Immature natural killer cell (primary cell): ENCODE measurements around the gene KCNQ1. TPM values are rescaled to one million over a fixed set of nuclear protein-coding genes. Genes with fewer than 3 reads are reported as not detected.

Experiments used
- DNase-seq, 3 donors: peaks; one replicate each; pipeline ENCODE4 v3.0.0; 2022; ENCODE audit warnings: mixed read lengths in 1 of 3
- H3K27ac Mint-ChIP-seq, 6 donors: one replicate each; pipeline ENCODE4 v1.8.0; 2020; ENCODE audit warnings: mixed read lengths in 6 of 6, mild to moderate bottlenecking in 5 of 6, inconsistent platforms in 4 of 6, moderate library complexity in 3 of 6
- H3K27me3 Mint-ChIP-seq, 3 donors: one replicate each; pipeline ENCODE4 v1.8.0; 2020 to 2021; ENCODE audit warnings: low read depth in 3 of 3, mild to moderate bottlenecking in 3 of 3, mixed read lengths in 3 of 3, moderate library complexity in 3 of 3, inconsistent platforms in 1 of 3
- H3K36me3 Mint-ChIP-seq, 3 donors: one replicate each; pipeline ENCODE4 v1.8.0; 2020; ENCODE audit warnings: mixed read lengths in 3 of 3, inconsistent platforms in 2 of 3, mild to moderate bottlenecking in 2 of 3
- H3K4me1 Mint-ChIP-seq, 2 donors: one replicate each; pipeline ENCODE4 v1.8.0; 2020; ENCODE audit warnings: inconsistent platforms in 2 of 2, mild to moderate bottlenecking in 2 of 2, mixed read lengths in 2 of 2, moderate library complexity in 1 of 2
- H3K4me3 Mint-ChIP-seq, 5 donors: one replicate each; pipeline ENCODE4 v1.8.0; 2020; ENCODE audit warnings: mild to moderate bottlenecking in 5 of 5, mixed read lengths in 5 of 5, inconsistent platforms in 3 of 5, moderate library complexity in 3 of 5
- H3K9me3 Mint-ChIP-seq, 6 donors: one replicate each; pipeline ENCODE4 v1.8.0; 2020; ENCODE audit warnings: mild to moderate bottlenecking in 6 of 6, mixed read lengths in 6 of 6, inconsistent platforms in 4 of 6, moderate library complexity in 3 of 6
- polyA plus RNA-seq, 3 donors: library from polyadenylated mRNA; unstranded; fragments of 300-500 nt; fragmentation: Illumina TruSeq; gene quantifications; one replicate each; pipeline ENCODE4 v1.2.3, GENCODE V29; 2021

KCNQ1 gene
- polyA plus RNA-seq, 3 donors from 2014 or later, result 0.13 to 1.1 (median 0.73) TPM

- no peak for DNase-seq
- Mint-ChIP-seq H3K4me1 (no peaks in the 10 kb centered on the region), H3K4me3 (no peak overlapping the region), H3K27ac (no peak overlapping the region), H3K27me3 (peaks cover 0 to 5% (median 2%) of the 10 kb centered on the region in 3 donors), H3K9me3 (no peaks in the 10 kb centered on the region), H3K36me3 (no peaks in the 10 kb centered on the region)
Observed at GRCh38 chr11:2555336-2555735, 110.5 kb downstream of the KCNQ1 start.

- Mint-ChIP-seq H3K4me3 (no peak overlapping the region), H3K27ac (no peak overlapping the region), H3K36me3 (no peaks in the 10 kb centered on the region), H3K27me3 (peaks cover 0 to 5% (median 0%) of the 10 kb centered on the region in 3 donors), H3K4me1 (no peaks in the 10 kb centered on the region), H3K9me3 (no peaks in the 10 kb centered on the region)
- DNase-seq, result no peak
Observed at GRCh38 chr11:2555891-2556290, 111.1 kb downstream of the KCNQ1 start.

GRCh38 chr11:2557381-2557780 lies 112.6 kb downstream of the KCNQ1 start:
- Mint-ChIP-seq H3K27ac (no peak overlapping the region), H3K9me3 (no peaks in the 10 kb centered on the region), H3K27me3 (peaks cover 0 to 5% (median 0%) of the 10 kb centered on the region in 3 donors), H3K36me3 (no peaks in the 10 kb centered on the region), H3K4me1 (no peaks in the 10 kb centered on the region), H3K4me3 (no peak overlapping the region)
- DNase-seq, result no peak

- H3K4me1 Mint-ChIP-seq, result no peaks in the 10 kb centered on the region
- H3K36me3 Mint-ChIP-seq, result no peaks in the 10 kb centered on the region
- no peak overlapping the region for H3K27ac Mint-ChIP-seq
- no peak for DNase-seq
- H3K27me3 Mint-ChIP-seq, result peaks cover 0 to 3% (median 0%) of the 10 kb centered on the region in 3 donors
- H3K4me3 Mint-ChIP-seq, result no peak overlapping the region
- H3K9me3 Mint-ChIP-seq, result no peaks in the 10 kb centered on the region
Observed at GRCh38 chr11:2558397-2558796, 113.6 kb downstream of the KCNQ1 start.

- Mint-ChIP-seq H3K36me3 (no peaks in the 10 kb centered on the region), H3K4me1 (no peaks in the 10 kb centered on the region), H3K27ac (no peak overlapping the region), H3K4me3 (no peak overlapping the region), H3K9me3 (no peaks in the 10 kb centered on the region), H3K27me3 (peaks cover 0 to 2% (median 0%) of the 10 kb centered on the region in 3 donors)
- no peak for DNase-seq
Observed at GRCh38 chr11:2558861-2559526, 114.2 kb downstream of the KCNQ1 start.

GRCh38 chr11:2559527-2560311 lies 114.9 kb downstream of the KCNQ1 start:
- Mint-ChIP-seq H3K4me3 (no peak overlapping the region), H3K4me1 (no peaks in the 10 kb centered on the region), H3K27me3 (peaks cover 0 to 6% (median 0%) of the 10 kb centered on the region in 3 donors), H3K27ac (no peak overlapping the region), H3K36me3 (no peaks in the 10 kb centered on the region), H3K9me3 (no peaks in the 10 kb centered on the region)
- DNase-seq, result no peak

- H3K9me3 Mint-ChIP-seq, result no peaks in the 10 kb centered on the region
- no peaks in the 10 kb centered on the region for H3K4me1 Mint-ChIP-seq
- H3K36me3 Mint-ChIP-seq, result no peaks in the 10 kb centered on the region
- H3K27ac Mint-ChIP-seq, result no peak overlapping the region
- peaks cover 0 to 6% (median 0%) of the 10 kb centered on the region in 3 donors for H3K27me3 Mint-ChIP-seq
- no peak for DNase-seq
- no peak overlapping the region for H3K4me3 Mint-ChIP-seq
Observed at GRCh38 chr11:2561696-2562581, 117.1 kb downstream of the KCNQ1 start.

- Mint-ChIP-seq H3K4me3 (no peak overlapping the region), H3K36me3 (no peaks in the 10 kb centered on the region)
Observed at GRCh38 chr11:2562890-2563212, 118.0 kb downstream of the KCNQ1 start.

GRCh38 chr11:2563213-2564007 lies 118.6 kb downstream of the KCNQ1 start:
- no peak overlapping the region for H3K4me3 Mint-ChIP-seq
- no peaks in the 10 kb centered on the region for H3K36me3 Mint-ChIP-seq
- peaks cover 0 to 6% (median 0%) of the 10 kb centered on the region in 3 donors for H3K27me3 Mint-ChIP-seq
- no peak overlapping the region for H3K27ac Mint-ChIP-seq
- no peaks in the 10 kb centered on the region for H3K9me3 Mint-ChIP-seq
- no peak for DNase-seq
- no peaks in the 10 kb centered on the region for H3K4me1 Mint-ChIP-seq

More at GRCh38 chr11:2562890-2563212, 118.0 kb downstream of the KCNQ1 start:
- no peaks in the 10 kb centered on the region for H3K9me3 Mint-ChIP-seq
- no peaks in the 10 kb centered on the region for H3K4me1 Mint-ChIP-seq
- peaks cover 0 to 6% (median 0%) of the 10 kb centered on the region in 3 donors for H3K27me3 Mint-ChIP-seq
- no peak for DNase-seq
- no peak overlapping the region for H3K27ac Mint-ChIP-seq

- DNase-seq, result no peak
- Mint-ChIP-seq H3K9me3 (no peaks in the 10 kb centered on the region), H3K36me3 (no peaks in the 10 kb centered on the region), H3K4me3 (no peak overlapping the region), H3K27ac (no peak overlapping the region), H3K4me1 (peaks cover 0 to 2% of the 10 kb centered on the region in 2 donors), H3K27me3 (peaks cover 0 to 6% (median 0%) of the 10 kb centered on the region in 3 donors)
Observed at GRCh38 chr11:2564008-2564530, 119.3 kb downstream of the KCNQ1 start.

- H3K4me3 Mint-ChIP-seq, result no peak overlapping the region
- H3K27ac Mint-ChIP-seq, result no peak overlapping the region
Observed at GRCh38 chr11:2564588-2565425, 120.0 kb downstream of the KCNQ1 start.

GRCh38 chr11:2565447-2566222 lies 120.8 kb downstream of the KCNQ1 start:
- no peak for DNase-seq
- H3K27ac Mint-ChIP-seq, result no peak overlapping the region
- H3K4me3 Mint-ChIP-seq, result no peak overlapping the region
- H3K27me3 Mint-ChIP-seq, result peaks cover 0 to 6% (median 0%) of the 10 kb centered on the region in 3 donors
- no peaks in the 10 kb centered on the region for H3K9me3 Mint-ChIP-seq
- H3K36me3 Mint-ChIP-seq, result no peaks in the 10 kb centered on the region
- H3K4me1 Mint-ChIP-seq, result peaks cover 0 to 2% of the 10 kb centered on the region in 2 donors

More at GRCh38 chr11:2564588-2565425, 120.0 kb downstream of the KCNQ1 start:
- no peaks in the 10 kb centered on the region for H3K9me3 Mint-ChIP-seq
- H3K4me1 Mint-ChIP-seq, result peaks cover 0 to 2% of the 10 kb centered on the region in 2 donors
- DNase-seq, result no peak
- no peaks in the 10 kb centered on the region for H3K36me3 Mint-ChIP-seq
- peaks cover 0 to 6% (median 0%) of the 10 kb centered on the region in 3 donors for H3K27me3 Mint-ChIP-seq
